Stimulated activated effector memory CD8-positive, alpha-beta T cell treated with anti-CD3 and anti-CD28 coated beads, Interleukin-12 subunit alpha, Interleukin-12 subunit beta, amount 100 ng/mL, for 72 hours (primary cell): ENCODE measurements around the gene DMRTC2.
A peak's percentile ranks its signal among the peaks of the same experiment; 100 is the strongest.
"Not testable (repeated sequence)": the region's sequence is repeated elsewhere in the genome, so short reads cannot be mapped to it uniquely, and the experiment has no call there.

ENCODE experiments used
- ATAC-seq: fragments of 150-1000 bp; cut with Tn5 transposase; 2 replicates; pipeline ENCODE4 v1.10.0; 2021
- DNase-seq, 2 donors: peaks; one replicate each; pipeline ENCODE4 v3.0.0; 2021 to 2022; ENCODE audit warnings: low spot score in 2 of 2
- H3K27ac Mint-ChIP-seq: one replicate; pipeline ENCODE4 v1.8.0; 2022; ENCODE audit warnings: mild to moderate bottlenecking, mixed read lengths
- H3K36me3 Mint-ChIP-seq: one replicate; pipeline ENCODE4 v1.8.0; 2022; ENCODE audit warnings: mild to moderate bottlenecking, mixed read lengths
- H3K4me1 Mint-ChIP-seq: one replicate; pipeline ENCODE4 v1.8.0; 2022; ENCODE audit warnings: mixed read lengths
- H3K4me3 Mint-ChIP-seq: one replicate; pipeline ENCODE4 v1.8.0; 2022; ENCODE audit warnings: mild to moderate bottlenecking, mixed read lengths
- H3K9me3 Mint-ChIP-seq: one replicate; pipeline ENCODE4 v1.8.0; 2022; ENCODE audit warnings: mixed read lengths

DMRTC2 gene

GRCh38 chr19:41872384-41872774, 27.5 kb downstream of the DMRTC2 start:
- H3K27ac Mint-ChIP-seq: peak overlapping the region; percentile 92
- peak overlapping the region; percentile 73 for H3K4me3 Mint-ChIP-seq
- DNase-seq: no peak
- H3K9me3 Mint-ChIP-seq: no peaks in the 10 kb centered on the region
- H3K4me1 Mint-ChIP-seq: peaks cover 85% of the 10 kb centered on the region
- H3K36me3 Mint-ChIP-seq: peaks cover 75% of the 10 kb centered on the region
- ATAC-seq: no peak

DNA sequence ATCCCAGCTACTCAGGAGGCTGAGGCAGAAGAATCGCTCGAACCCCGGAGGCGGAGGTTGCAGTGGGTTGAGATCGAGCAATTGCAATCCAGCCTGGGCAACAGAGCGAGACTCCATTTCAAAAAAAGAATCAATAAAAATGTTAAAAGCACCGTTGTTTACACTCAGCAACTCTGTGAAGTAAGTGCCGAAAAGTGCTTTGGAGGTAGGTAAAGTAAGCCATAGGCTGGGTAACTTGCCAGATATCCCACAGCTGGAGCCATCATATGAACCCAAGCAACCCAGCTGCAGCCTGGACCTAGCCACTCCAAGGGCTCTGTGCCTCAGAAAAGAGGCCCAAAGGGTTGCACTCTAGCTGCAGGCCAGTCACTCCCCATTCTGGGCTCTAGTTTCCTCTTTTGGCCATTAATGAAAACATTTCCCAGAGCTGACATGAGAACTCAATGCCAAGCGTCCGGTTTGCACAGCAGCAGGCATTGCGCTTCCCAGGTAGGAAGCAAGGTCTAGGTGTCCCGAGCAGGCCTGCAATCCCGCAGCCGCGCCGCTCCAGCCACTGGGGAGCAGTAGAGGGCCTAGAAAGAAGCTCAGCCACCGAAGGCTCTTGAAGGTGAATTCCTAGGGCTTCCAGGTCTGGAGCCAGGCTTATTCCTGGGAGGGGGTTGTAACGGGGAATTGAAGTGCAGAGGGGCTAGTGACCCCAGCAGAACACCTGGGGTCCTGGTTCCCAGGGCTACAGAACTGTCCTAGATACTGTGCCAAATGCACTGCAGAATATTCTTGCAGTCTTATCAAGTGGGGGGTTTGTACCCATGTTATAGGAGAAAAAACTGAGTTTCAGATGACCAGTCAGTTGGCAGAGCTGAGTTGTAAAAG, 28.2 kb downstream of the DMRTC2 start:
- H3K4me3 Mint-ChIP-seq: peak overlapping the region; percentile 73
- peak overlapping the region; percentile 92 for H3K27ac Mint-ChIP-seq
- peak in 1 of 2 donors; percentile 78 for DNase-seq
- H3K36me3 Mint-ChIP-seq: peaks cover 69% of the 10 kb centered on the region
- no peak for ATAC-seq
- H3K9me3 Mint-ChIP-seq: no peaks in the 10 kb centered on the region
- peaks cover 85% of the 10 kb centered on the region for H3K4me1 Mint-ChIP-seq

DNA sequence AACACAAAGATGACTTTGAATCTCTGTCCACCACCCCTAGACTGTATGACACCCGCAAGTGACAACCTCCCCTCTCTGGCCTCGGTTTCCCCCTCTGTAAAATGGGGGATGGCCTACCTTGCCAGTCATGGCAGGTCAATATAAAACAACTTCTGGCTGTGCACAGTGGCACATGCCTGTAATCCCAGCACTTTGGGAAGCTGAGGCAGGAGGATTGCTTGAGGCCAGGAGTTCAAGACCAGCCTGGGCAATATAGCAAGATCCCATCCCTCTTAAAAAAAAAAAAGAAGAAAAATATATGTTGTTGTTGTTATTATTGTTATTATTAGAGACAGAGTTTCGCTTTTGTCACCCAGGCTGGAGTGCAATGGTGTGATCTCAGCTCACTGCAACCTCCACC, 31.1 kb downstream of the DMRTC2 start:
- peak overlapping the region; percentile 86 for H3K27ac Mint-ChIP-seq
- H3K4me3 Mint-ChIP-seq: peak overlapping the region; percentile 46
- H3K4me1 Mint-ChIP-seq: peaks cover 80% of the 10 kb centered on the region
- peaks cover 45% of the 10 kb centered on the region for H3K36me3 Mint-ChIP-seq
- DNase-seq, H3K9me3 Mint-ChIP-seq, ATAC-seq: not testable (repeated sequence)

DNA sequence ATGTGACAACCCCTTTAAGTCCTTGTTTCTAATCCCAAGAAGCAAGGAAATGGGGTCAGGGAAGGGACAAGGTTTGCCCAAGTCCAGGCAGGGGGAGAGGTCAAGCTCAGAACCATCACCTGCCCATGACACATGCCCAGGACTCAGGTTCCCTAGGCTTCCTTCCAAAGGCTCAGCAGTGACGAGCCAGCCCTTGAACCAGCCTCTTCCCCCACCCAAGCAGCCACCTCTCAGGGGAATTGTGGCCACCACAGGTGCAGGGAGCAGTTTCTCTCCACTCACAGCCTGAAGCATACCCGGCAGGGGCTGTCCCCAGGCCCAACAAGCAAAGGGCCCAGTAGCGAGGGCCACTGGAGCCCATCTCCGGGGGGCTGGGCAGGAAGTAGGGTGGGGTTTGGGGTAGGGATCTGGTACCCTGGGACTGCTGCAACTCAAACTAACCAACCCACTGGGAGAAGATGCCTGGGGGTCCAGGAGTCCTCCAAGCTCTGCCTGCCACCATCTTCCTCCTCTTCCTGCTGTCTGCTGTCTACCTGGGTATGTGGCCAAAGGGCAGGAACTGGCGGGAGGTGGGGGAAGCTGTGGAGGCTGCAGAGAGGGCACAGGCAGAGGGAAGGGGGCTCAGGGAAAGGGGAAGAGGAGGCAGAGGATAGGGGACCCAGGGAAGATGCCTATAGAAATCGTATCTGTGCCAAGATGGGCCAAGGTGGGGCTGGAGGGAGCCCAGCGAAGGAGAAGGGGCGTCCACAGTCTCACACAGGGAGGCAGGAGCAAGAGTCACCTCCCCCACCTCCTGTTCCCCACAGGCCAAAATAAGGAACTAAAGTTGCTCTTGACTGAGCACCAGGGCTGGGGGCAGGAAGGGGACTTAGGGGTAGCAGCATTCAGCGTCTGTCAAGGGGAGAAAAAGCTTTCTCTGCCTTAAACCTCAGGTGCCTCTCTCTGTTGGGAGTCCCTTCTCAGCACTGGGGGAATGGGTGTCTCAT, 32.3 kb downstream of the DMRTC2 start, which contains the start of gene CD79A:
Gene CD79A (plus strand): TSS at position 433 of the 986 bp plus-strand sequence. CDS start 26 bp downstream, at position 459.
- Mint-ChIP-seq H3K27ac (peak within 1 kb of the TSS; percentile 86), H3K4me1 (peaks cover 75% of the 10 kb centered on the region), H3K4me3 (peak within 1 kb of the TSS; percentile 46), H3K36me3 (peaks cover 35% of the 10 kb centered on the region), H3K9me3 (no peaks in the 10 kb centered on the region)
- DNase-seq (no peak), ATAC-seq (no peak)

GRCh38 chr19:41877916-41878905, 33.4 kb downstream of the DMRTC2 start:
- Mint-ChIP-seq H3K4me1 (peaks cover 71% of the 10 kb centered on the region), H3K36me3 (peaks cover 32% of the 10 kb centered on the region), H3K27ac (peak overlapping the region; percentile 86), H3K9me3 (no peaks in the 10 kb centered on the region), H3K4me3 (peak overlapping the region; percentile 33)
- DNase-seq: no peak
- ATAC-seq: no peak

DNA sequence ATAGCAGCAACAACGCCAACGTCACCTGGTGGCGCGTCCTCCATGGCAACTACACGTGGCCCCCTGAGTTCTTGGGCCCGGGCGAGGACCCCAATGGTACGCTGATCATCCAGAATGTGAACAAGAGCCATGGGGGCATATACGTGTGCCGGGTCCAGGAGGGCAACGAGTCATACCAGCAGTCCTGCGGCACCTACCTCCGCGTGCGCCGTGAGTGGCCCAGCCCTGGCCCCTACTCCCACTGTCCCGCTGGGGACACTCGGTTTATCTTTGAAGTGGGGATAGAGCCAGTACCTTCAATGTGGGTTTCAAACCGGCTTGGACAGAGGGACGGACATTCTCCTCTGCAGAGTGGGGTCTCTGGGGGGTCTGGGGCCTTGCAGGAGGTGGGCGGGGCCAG, 34.2 kb downstream of the DMRTC2 start:
- Mint-ChIP-seq H3K27ac (peak overlapping the region; percentile 86), H3K4me1 (peaks cover 66% of the 10 kb centered on the region), H3K4me3 (no peak overlapping the region), H3K9me3 (no peaks in the 10 kb centered on the region), H3K36me3 (peaks cover 31% of the 10 kb centered on the region)
- ATAC-seq (no peak), DNase-seq (no peak)

DNA sequence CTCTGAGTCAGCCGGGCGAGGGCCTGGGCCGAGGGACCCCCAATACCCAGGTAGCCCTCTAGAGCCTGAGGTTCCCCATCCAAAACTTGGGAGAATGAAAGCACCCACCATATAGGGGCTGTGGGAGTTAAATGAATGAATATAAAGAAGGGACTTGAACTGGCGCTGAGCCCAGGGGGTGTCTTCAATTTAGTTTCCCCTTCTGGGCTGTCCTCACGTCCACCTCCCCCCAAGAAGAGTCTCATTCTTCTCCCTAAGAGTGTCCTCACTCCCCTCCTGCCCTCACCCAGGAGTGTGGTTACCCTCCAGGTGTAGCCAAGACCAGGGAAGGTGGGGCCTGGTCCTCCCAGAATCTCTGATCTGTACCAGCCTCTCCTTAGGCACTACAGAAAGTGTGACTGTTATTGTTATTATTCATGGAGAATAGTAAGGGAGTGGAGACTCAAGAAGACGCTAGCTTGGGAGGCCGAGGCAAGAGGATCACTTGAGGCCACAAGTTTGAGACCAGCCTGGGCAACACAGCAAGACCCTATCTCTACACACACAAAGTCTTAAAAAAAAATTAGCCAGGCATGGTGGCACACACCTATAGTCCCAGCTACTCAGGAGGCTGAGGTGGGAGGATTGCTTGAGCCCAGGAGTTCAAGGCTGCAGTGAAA, 35.0 kb downstream of the DMRTC2 start:
- Mint-ChIP-seq H3K4me1 (peaks cover 69% of the 10 kb centered on the region), H3K4me3 (no peak overlapping the region), H3K9me3 (no peaks in the 10 kb centered on the region), H3K27ac (peak overlapping the region; percentile 24), H3K36me3 (peaks cover 36% of the 10 kb centered on the region)
- DNase-seq: no peak
- ATAC-seq: no peak

DNA sequence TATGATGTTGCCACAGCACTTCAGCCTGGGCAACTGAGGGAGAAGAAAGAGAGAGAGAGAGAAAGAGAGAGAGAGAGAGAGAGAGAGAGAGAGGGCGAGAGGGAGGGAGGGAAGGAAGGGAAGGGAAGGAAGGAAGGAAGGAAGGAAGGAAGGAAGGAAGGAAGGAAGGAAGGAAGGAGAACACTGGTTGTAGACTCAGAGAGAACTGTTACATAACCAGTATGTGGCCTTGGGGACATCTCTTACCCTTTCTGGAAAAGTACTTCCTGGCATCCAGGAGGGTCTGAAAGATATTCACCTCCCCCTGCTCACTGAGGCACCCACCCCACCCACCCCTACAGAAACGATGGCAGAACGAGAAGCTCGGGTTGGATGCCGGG, 35.5 kb downstream of the DMRTC2 start:
- no peak for DNase-seq
- Mint-ChIP-seq H3K4me3 (no peak overlapping the region), H3K4me1 (peaks cover 72% of the 10 kb centered on the region), H3K9me3 (no peaks in the 10 kb centered on the region), H3K27ac (peak overlapping the region; percentile 24), H3K36me3 (peaks cover 41% of the 10 kb centered on the region)
- ATAC-seq: no peak

DNA sequence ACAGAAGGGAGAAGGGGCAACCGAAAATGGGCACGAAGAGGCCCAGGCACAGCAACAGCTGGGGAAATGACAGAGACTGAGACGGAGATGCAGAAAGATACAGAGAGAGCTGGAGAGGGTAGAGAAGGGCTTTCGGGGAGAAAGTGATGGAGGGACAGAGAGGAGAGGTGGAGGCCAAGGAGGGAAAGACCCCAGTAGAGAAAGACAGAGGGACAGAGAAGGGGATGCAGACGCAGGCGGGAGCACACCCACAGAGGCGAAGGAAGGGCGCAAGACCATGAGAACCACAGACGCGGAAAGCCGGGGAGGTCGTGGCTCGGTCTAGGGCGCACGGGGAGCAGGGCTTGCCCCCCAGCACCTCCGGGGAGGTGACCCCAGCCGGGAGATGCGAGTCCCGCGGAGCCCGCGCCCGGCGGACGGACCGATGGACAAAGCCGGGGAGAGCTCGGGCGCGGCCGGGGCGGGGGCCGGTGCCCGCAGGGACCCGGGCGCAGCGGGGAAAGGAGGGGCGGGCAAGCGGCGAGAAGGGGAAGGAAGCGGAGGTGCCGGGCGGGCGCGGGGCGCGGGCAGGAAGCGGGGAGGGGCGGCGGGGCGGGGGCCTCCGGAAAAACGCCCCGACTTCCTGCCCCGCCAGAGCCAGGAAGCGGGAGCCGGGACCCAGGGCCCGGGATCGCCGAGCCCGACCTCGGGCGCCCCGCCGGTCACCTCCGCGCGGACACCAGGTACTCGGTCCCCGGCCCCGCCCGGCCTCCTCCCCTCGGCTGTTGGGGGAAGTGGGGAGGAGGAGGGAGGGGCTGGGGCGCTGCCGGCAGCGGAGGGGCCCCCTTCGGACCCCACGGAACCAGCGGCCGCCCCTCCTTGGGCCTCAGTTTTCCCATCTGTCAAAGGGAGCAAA, 38.0 kb downstream of the DMRTC2 start, which contains the start of gene ARHGEF1:
Gene ARHGEF1 (plus strand): TSS at position 617 of the 895 bp plus-strand sequence. CDS start 4,899 bp downstream, outside the sequence.
- no peak for ATAC-seq
- H3K27ac Mint-ChIP-seq: peak within 1 kb of the TSS; percentile 96
- peak; percentile 37 to 78 for DNase-seq
- H3K36me3 Mint-ChIP-seq: peaks cover 60% of the 10 kb centered on the region
- H3K4me1 Mint-ChIP-seq: peaks cover 72% of the 10 kb centered on the region
- H3K9me3 Mint-ChIP-seq: no peaks in the 10 kb centered on the region
- H3K4me3 Mint-ChIP-seq: peak within 1 kb of the TSS; percentile 90

GRCh38 chr19:41883463-41883820, 38.6 kb downstream of the DMRTC2 start:
- no peak for ATAC-seq
- Mint-ChIP-seq H3K4me1 (peaks cover 72% of the 10 kb centered on the region), H3K4me3 (peak overlapping the region; percentile 90), H3K36me3 (peaks cover 66% of the 10 kb centered on the region), H3K27ac (peak overlapping the region; percentile 96), H3K9me3 (no peaks in the 10 kb centered on the region)
- DNase-seq: no peak

DNA sequence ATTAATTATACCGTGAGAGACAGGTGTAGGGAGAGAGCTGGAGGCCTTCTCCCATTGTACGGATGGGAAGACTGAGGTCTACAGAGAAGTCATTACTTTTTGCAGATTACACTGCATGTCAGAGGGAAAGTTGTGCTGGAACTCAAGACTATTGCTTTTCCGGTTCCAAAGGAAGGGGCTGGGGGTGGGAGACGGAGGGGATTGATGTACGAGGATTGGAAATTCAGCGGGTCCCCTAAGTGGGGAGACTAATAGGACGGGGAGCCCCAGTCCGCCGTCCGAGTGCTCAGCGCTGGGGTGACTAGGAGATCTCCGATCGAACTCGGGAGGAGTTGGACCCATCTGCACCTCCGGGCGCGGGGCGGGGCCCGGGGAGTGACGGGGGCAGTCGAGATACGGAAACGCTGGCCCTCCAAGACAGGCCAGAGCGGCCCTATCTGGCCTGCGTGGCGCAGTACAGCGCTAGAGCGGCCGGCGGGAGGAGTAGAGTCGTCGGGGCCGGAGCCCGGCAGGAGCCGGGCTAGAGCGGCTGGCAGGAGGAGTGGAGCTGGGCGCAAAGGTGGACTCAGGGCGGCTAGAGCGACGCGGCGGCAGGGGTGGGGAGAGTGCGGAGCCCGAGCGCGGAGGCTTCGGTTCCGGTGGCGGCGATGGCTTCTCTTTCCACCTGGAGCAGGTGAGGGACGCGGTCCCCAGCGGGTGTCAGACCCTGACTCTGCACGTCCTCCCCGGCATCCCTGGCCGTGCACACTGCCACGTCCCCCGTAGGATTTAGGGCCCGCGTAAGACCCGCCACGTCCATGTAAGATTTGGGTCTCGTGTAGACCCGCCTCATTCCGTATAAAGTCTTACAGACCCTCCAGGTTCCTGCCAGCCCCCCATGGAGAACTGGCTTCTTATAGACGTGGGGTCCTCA, 39.2 kb downstream of the DMRTC2 start:
- peak; percentile 83 to 95 for DNase-seq
- no peaks in the 10 kb centered on the region for H3K9me3 Mint-ChIP-seq
- H3K36me3 Mint-ChIP-seq: peaks cover 72% of the 10 kb centered on the region
- H3K27ac Mint-ChIP-seq: peak overlapping the region; percentile 96
- H3K4me1 Mint-ChIP-seq: peaks cover 72% of the 10 kb centered on the region
- H3K4me3 Mint-ChIP-seq: peak overlapping the region; percentile 90
- ATAC-seq: peak; percentile 85
